SU-DHL-6 (cell line): ENCODE measurements around the gene TATDN2.

Experiments used
- H2AFZ ChIP-seq: fragments of 200-600 bp; sonication (generic); 2 replicates; pipeline ENCODE4 v1.6.1; 2014; ENCODE audit warnings: low read depth, mild to moderate bottlenecking, moderate library complexity, mixed read lengths, antibody characterized with exemption, low read length; ENCODE audit not compliant: severe bottlenecking
- H3F3A ChIP-seq: fragments of 200-600 bp; shearing (Covaris generic); 2 replicates; pipeline ENCODE4 v1.6.0; 2016; ENCODE audit warnings: antibody characterized with exemption, mild to moderate bottlenecking; ENCODE audit not compliant: insufficient read depth
- H3K27ac ChIP-seq: fragments of 200-600 bp; sonication (generic); 2 replicates; pipeline ENCODE4 v1.5.1; 2016; ENCODE audit warnings: low read depth, mild to moderate bottlenecking, low read length, moderate library complexity, mixed read lengths
- H3K27me3 ChIP-seq: fragments of 200-600 bp; sonication (generic), shearing (Covaris generic); 2 replicates; pipeline ENCODE4 v1.6.0; 2014; ENCODE audit warnings: mild to moderate bottlenecking, low read length
- H3K36me3 ChIP-seq: fragments of 200-600 bp; sonication (generic); 2 replicates; pipeline ENCODE4 v1.6.1; 2014; ENCODE audit warnings: mild to moderate bottlenecking, low read length, mixed read lengths
- H3K4me2 ChIP-seq: fragments of 300-600, 200-600 bp; shearing (Covaris generic), sonication (generic); 2 replicates; pipeline ENCODE4 v1.6.0; 2014; ENCODE audit warnings: low read length, low read depth, mild to moderate bottlenecking; ENCODE audit not compliant: poor library complexity, severe bottlenecking
- H3K4me3 ChIP-seq: fragments of 200-600 bp; sonication (generic); 2 replicates; pipeline ENCODE4 v1.5.1; 2014; ENCODE audit warnings: antibody characterized with exemption, low read length, mild to moderate bottlenecking, mixed read lengths; ENCODE audit not compliant: insufficient read depth, poor library complexity, severe bottlenecking
- H3K79me2 ChIP-seq: fragments of 200-600 bp; sonication (generic); 2 replicates; pipeline ENCODE4 v1.6.1; 2014; ENCODE audit warnings: mild to moderate bottlenecking, low read length, moderate library complexity; ENCODE audit not compliant: insufficient read depth
- H3K9ac ChIP-seq: fragments of 200-600 bp; sonication (generic); 2 replicates; pipeline ENCODE4 v1.7.0; 2014; ENCODE audit warnings: mild to moderate bottlenecking, low read length
- H3K9me2 ChIP-seq: fragments of 200-600 bp; sonication (generic); replicated peaks from 2 replicates; pipeline ENCODE4 v1.6.1; 2014; ENCODE audit warnings: low read length; ENCODE audit not compliant: insufficient read depth
- H3K9me3 ChIP-seq: fragments of 200-600 bp; sonication (generic); 2 replicates; pipeline ENCODE4 v1.6.1; 2014; ENCODE audit warnings: low read length, mixed read lengths; ENCODE audit not compliant: insufficient read depth
- H4K20me1 ChIP-seq: fragments of 200-600 bp; sonication (generic); 2 replicates; pipeline ENCODE4 v1.6.1; 2014; ENCODE audit warnings: low read depth, mild to moderate bottlenecking, antibody characterized with exemption, low read length, moderate library complexity, mixed read lengths
- CTCF ChIP-seq: fragments of 200-600 bp; sonication (generic); IDR thresholded peaks from one replicate; pipeline ENCODE4 v1.5.1; 2017; ENCODE audit warnings: antibody characterized with exemption, mild to moderate bottlenecking, low read length, moderate library complexity; ENCODE audit not compliant: insufficient read depth, poor library complexity, severe bottlenecking
- EZH2phosphoT487 ChIP-seq: fragments of 200-600 bp; sonication (generic), shearing (Covaris generic); conservative IDR thresholded peaks from 2 replicates; pipeline ENCODE4 v1.6.1; 2018; ENCODE audit warnings: mild to moderate bottlenecking, antibody characterized with exemption, low read length, moderate library complexity, mixed read lengths

Gene TATDN2

GRCh38 chr3:10303785-10304184 is 55.5 kb downstream of the TATDN2 start:
- no peaks in the 10 kb centered on the region for H3F3A ChIP-seq
- no peak overlapping the region for H2AFZ ChIP-seq
- no peaks in the 10 kb centered on the region for H3K9me3 ChIP-seq
- H3K79me2 ChIP-seq: no peaks in the 10 kb centered on the region
- H3K4me3 ChIP-seq: no peak overlapping the region
- H4K20me1 ChIP-seq: no peaks in the 10 kb centered on the region
- H3K27me3 ChIP-seq: no peaks in the 10 kb centered on the region
- H3K9me2 ChIP-seq: no peaks in the 10 kb centered on the region
- peaks cover 9% of the 10 kb centered on the region; the same call in 1 of the 2 replicates for H3K36me3 ChIP-seq
- TF ChIP-seq EZH2phosphoT487: no peak
- TF ChIP-seq CTCF: no peak
- H3K9ac ChIP-seq: no peak overlapping the region
- no peak overlapping the region for H3K27ac ChIP-seq
- H3K4me2 ChIP-seq: no peak overlapping the region

GRCh38 chr3:10304905-10305304 is 56.6 kb downstream of the TATDN2 start:
- H3K4me3 ChIP-seq: no peak overlapping the region
- H3K9me3 ChIP-seq: no peaks in the 10 kb centered on the region
- peaks cover 9% of the 10 kb centered on the region; the same call in 1 of the 2 replicates for H3K36me3 ChIP-seq
- no peaks in the 10 kb centered on the region for H3K27me3 ChIP-seq
- TF ChIP-seq EZH2phosphoT487: no peak
- no peak for TF ChIP-seq CTCF
- no peaks in the 10 kb centered on the region for H3K79me2 ChIP-seq
- no peaks in the 10 kb centered on the region for H3K9me2 ChIP-seq
- H3K27ac ChIP-seq: no peak overlapping the region
- no peak overlapping the region for H3K9ac ChIP-seq
- no peak overlapping the region for H2AFZ ChIP-seq
- H4K20me1 ChIP-seq: no peaks in the 10 kb centered on the region
- no peak overlapping the region for H3K4me2 ChIP-seq
- no peaks in the 10 kb centered on the region for H3F3A ChIP-seq

DNA sequence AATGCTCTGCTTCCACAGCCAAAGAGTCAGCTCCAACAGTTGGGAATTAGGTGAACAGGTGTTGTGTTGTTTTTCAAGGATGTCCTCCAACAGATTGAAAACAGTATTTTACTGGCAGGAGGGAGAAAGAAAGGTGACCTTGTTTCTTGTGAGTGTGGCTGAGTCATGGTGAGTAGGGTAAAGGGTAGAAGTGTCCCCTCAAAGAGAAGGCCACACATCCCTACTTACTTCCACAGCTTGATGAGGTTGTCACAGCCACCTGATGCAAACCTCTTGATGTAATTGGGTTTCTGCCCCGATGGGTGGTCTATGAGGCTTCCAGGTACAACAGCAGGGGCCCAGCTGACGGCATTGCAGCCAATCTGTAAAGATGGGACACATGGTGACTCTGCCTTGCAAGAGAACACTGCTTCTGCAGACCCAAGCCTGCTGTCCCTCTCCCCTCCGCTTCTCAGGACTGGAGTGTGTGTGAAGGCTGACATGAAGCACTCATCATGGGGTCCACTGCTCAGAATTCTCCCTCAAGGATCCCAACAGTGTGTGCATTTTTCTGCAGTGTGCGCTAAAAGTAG is 57.2 kb downstream of the TATDN2 start:
- TF ChIP-seq EZH2phosphoT487 (no peak), CTCF (no peak)
- no peak overlapping the region for H3K9ac ChIP-seq
- H3K36me3 ChIP-seq: peaks cover 9% of the 10 kb centered on the region; the same call in 1 of the 2 replicates
- H3F3A ChIP-seq: no peaks in the 10 kb centered on the region
- H3K4me3 ChIP-seq: no peak overlapping the region
- H3K27ac ChIP-seq: no peak overlapping the region
- no peak overlapping the region for H2AFZ ChIP-seq
- H4K20me1 ChIP-seq: no peaks in the 10 kb centered on the region
- H3K27me3 ChIP-seq: no peaks in the 10 kb centered on the region
- no peaks in the 10 kb centered on the region for H3K79me2 ChIP-seq
- no peaks in the 10 kb centered on the region for H3K9me2 ChIP-seq
- H3K9me3 ChIP-seq: no peaks in the 10 kb centered on the region
- H3K4me2 ChIP-seq: no peak overlapping the region
